Retinal pigment epithelial cell (primary cell): ENCODE data around the gene MAPKAP1.

Source experiments
- DNase-seq: peaks from one replicate; pipeline ENCODE4 v3.0.0-alpha.2; 2010; ENCODE audit warnings: low read depth
- H3K4me3 ChIP-seq: 2 replicates; pipeline ENCODE4 v1.5.1; 2011; ENCODE audit warnings: mild to moderate bottlenecking, low read length, control low read depth, moderate library complexity
- TF ChIP-seq, protein P1 (sequence below): conservative IDR thresholded peaks from 2 replicates; pipeline ENCODE4 v1.5.1; 2011; ENCODE audit warnings: low read depth, low read length, control low read depth, inconsistent platforms

The MAPKAP1 gene

DNA sequence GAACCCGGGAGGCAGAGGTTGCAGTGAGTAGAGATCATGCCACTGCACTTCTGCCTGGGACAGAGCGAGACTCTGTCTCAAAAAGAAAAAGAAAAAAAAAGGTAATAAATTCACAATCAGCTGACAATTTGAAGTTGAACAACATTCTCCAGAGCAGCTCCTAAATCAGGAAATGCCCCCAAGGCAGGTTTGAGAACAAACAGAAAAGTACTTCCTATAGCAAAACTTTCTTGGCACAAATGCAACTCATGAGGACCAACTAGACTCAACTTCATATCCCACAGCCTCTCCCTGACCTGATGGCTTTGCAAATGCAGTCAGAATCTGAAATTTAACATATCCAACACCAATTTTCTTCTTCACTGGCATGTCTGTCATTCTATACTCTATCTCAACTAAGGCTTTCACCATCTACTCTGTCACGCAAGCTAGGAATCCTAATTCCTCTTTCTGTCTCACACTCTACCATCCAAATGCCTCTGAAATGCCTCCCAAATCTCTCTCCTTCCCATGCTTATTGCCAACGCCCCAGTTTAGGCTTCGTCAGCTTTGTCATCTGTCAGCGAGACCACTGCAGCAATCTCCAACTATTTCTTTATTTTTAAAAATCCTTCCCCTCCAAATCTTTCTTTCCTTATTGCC lies 113.3 kb downstream of the MAPKAP1 start:
- TF ChIP-seq, protein P1, sequence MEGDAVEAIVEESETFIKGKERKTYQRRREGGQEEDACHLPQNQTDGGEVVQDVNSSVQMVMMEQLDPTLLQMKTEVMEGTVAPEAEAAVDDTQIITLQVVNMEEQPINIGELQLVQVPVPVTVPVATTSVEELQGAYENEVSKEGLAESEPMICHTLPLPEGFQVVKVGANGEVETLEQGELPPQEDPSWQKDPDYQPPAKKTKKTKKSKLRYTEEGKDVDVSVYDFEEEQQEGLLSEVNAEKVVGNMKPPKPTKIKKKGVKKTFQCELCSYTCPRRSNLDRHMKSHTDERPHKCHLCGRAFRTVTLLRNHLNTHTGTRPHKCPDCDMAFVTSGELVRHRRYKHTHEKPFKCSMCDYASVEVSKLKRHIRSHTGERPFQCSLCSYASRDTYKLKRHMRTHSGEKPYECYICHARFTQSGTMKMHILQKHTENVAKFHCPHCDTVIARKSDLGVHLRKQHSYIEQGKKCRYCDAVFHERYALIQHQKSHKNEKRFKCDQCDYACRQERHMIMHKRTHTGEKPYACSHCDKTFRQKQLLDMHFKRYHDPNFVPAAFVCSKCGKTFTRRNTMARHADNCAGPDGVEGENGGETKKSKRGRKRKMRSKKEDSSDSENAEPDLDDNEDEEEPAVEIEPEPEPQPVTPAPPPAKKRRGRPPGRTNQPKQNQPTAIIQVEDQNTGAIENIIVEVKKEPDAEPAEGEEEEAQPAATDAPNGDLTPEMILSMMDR, result no peak
- H3K4me3 ChIP-seq, result no peak overlapping the region
- no peak for DNase-seq

DNA sequence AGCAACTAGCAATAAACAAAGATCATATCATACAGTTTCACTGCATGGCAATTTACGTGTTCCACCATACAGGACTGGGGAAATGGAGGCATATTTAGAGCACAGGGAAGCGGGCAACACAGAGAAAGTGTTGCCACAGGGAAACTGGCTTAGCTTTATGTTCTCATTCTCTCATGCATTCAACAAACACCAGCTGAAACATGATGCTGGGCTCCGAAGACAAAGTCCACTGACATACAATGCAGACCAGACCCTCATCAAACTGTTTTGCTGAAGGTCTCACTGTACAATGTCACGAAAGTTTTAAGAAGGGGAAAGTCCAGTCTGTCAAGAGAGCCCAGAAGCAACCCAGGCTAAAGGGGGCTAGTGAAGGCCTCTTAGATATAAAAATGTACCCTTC lies 115.1 kb downstream of the MAPKAP1 start:
- TF ChIP-seq, protein P1, result no peak
- no peak for DNase-seq

DNA sequence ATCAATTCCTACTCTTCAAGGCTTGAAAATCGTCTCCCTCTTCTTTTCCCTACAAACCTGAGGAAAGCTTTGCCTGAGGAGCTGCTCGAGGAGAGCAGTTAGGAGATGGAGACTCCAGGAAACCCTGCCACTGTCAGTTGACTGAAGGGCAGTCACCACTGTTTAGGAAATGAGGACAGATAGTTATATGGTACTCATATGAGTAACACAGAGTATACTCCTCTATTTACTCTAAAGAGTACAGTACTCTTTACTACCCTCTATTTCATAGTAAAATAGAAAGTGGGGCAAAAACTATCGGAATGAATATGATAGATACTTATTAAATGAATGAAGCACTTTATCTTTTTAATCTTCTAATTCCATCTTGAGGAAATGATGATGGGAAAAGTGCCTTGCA lies 115.8 kb downstream of the MAPKAP1 start:
- no peak for DNase-seq
- no peak overlapping the region for H3K4me3 ChIP-seq
- TF ChIP-seq, protein P1, result no peak

More for the DNA sequence above, 115.1 kb downstream of the MAPKAP1 start:
- no peak overlapping the region for H3K4me3 ChIP-seq

DNA sequence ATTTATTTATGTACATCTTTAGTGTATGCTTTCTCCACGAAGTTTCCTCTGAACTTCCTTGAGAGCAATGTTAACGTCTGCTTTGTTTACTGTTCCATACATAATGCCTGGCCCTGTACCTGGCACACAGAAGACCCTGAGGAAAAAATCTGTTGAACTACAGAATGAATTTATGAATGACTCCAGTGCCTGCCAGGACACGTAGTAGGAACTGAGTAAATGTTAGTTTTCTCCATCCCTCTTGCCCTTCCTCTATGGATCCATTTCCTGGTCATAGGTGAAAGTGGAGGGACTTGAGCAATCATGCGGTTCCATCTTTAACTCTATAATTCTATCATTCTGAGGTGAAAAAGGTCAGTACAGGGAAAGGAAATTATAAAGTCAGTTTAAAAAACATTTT lies 117.7 kb downstream of the MAPKAP1 start:
- H3K4me3 ChIP-seq, result no peak overlapping the region
- TF ChIP-seq, protein P1, result no peak

DNA sequence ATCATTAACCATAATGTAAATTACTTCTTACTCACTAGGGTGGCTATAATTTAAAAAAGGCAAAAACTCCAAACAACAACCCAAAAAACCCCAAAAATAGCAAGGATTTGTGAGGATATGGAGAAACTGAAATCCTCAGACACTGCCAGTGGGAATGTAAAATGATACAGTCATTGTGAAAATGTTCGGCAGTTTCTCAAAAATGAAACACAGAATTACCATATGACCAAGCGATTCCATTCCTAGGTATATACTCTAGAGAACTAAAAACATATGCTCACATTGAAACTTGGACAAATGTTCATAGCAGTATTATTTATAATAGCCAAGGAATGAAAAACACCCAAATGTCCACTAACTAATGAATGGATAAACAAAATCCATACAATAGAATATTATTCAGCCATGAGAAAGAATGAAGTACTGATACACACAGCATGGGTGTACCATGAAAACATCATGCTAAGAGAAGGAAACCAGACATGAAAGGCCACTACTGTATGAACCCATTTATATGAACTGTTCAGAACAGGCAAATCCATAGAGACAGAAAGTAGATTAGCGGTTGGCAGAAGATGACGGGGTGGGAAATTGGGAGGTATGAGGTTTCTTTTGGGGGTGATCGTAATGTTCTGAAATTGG lies 119.1 kb downstream of the MAPKAP1 start:
- TF ChIP-seq, protein P1, result no peak
- DNase-seq, result no peak

More for the DNA sequence above, 117.7 kb downstream of the MAPKAP1 start:
- no peak for DNase-seq

DNA sequence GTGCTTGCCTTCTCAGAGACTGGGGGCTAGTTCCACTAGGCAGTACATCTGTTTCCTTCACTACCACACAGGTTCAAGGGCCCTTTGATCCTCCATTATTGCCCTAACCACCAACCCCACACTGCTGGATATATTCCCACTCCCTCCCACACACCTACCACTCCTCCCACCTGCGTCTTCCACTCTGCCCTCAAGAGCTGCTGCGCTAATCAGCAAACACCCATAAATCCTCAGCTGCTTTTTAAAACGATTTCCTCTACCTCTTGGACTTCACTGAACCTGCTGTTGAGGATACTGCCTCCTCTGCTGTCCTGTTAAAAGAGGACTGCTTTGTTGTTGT lies 120.9 kb downstream of the MAPKAP1 start:
- TF ChIP-seq, protein P1, result no peak
- H3K4me3 ChIP-seq, result no peak overlapping the region
- DNase-seq, result no peak

More for the DNA sequence above, 119.1 kb downstream of the MAPKAP1 start:
- H3K4me3 ChIP-seq, result no peak overlapping the region
